Subcutaneous adipose tissue (tissue), 4 donors: ENCODE results near the gene LPCAT2. TPM values are rescaled to one million over a fixed set of nuclear protein-coding genes. Genes with fewer than 3 reads are reported as not detected.

Experiments
- total RNA-seq, 4 donors: library from RNA; depleted of rRNA; stranded (reverse); fragments of >200 nt; gene quantifications; one replicate each; pipeline ENCODE4 v1.1.0, GENCODE V29; 2016
- TF ChIP-seq, protein P1 (sequence below): fragments of 450-650 bp; IDR thresholded peaks from one replicate; pipeline ENCODE4 v1.5.1; 2016; ENCODE audit warnings: low read depth, mild to moderate bottlenecking, control low read depth, antibody characterized with exemption, moderate library complexity

LPCAT2 gene
- total RNA-seq, 4 donors from 2014 or later = 14.1 to 37.1 (median 18.5) TPM

DNA sequence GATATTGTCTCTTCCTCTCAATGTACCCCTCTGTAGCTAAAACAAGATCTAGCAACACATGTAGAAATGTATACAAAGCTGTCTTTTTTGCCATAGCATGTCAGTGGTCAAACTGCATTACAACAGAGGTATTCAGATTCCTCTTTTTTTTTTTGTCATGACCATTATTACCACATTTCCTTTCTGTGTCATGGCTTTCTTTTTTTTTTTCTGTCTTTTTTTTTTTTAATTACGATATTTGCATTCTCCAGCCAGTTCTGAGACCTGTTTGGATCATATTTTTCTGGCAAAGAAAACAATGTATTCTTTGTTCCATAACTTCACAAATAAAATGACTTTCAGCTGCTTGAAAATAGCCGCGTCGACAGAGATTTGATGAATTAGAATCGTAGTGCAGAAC lies 30.2 kb downstream of the LPCAT2 start:
- TF ChIP-seq, protein P1, sequence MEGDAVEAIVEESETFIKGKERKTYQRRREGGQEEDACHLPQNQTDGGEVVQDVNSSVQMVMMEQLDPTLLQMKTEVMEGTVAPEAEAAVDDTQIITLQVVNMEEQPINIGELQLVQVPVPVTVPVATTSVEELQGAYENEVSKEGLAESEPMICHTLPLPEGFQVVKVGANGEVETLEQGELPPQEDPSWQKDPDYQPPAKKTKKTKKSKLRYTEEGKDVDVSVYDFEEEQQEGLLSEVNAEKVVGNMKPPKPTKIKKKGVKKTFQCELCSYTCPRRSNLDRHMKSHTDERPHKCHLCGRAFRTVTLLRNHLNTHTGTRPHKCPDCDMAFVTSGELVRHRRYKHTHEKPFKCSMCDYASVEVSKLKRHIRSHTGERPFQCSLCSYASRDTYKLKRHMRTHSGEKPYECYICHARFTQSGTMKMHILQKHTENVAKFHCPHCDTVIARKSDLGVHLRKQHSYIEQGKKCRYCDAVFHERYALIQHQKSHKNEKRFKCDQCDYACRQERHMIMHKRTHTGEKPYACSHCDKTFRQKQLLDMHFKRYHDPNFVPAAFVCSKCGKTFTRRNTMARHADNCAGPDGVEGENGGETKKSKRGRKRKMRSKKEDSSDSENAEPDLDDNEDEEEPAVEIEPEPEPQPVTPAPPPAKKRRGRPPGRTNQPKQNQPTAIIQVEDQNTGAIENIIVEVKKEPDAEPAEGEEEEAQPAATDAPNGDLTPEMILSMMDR = no peak

DNA sequence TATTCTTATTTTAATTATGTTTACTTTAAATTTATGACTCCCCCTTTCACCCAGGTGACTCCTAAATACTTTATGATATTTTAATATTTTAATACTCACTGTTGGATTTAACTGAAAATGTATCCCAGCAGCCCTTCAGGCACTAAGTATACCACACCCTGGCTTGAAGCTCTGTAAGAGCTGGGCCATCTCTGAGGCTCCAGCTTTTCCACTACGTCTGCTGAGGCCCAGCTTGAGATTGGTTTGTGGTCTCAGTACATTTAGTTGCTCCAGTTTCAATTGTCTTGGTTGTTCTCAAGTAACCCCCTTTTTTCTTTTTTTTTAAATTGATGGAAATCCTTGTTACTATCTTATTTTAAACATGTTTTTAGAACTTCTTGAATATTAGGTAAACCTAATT lies 30.6 kb downstream of the LPCAT2 start:
- TF ChIP-seq, protein P1 = no peak

DNA sequence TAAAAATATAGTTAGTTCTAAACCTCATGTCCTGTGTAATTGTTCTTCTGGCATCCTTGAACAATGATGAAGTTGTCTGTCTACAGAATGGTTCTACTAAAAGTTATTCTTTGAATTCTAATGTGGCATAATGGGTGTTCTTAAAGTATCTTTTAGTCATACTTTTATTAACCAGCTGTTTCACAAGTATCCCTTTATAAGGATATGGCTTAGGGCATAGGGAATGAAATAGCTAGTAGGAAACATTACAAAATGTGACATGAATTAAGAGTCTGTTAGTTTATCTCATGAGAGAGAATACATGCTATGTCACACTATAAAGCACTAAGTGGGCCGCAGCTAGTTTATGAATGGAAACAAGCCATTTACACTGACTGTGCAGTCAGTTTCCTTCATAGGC lies 31.3 kb downstream of the LPCAT2 start:
- TF ChIP-seq, protein P1 = no peak

DNA sequence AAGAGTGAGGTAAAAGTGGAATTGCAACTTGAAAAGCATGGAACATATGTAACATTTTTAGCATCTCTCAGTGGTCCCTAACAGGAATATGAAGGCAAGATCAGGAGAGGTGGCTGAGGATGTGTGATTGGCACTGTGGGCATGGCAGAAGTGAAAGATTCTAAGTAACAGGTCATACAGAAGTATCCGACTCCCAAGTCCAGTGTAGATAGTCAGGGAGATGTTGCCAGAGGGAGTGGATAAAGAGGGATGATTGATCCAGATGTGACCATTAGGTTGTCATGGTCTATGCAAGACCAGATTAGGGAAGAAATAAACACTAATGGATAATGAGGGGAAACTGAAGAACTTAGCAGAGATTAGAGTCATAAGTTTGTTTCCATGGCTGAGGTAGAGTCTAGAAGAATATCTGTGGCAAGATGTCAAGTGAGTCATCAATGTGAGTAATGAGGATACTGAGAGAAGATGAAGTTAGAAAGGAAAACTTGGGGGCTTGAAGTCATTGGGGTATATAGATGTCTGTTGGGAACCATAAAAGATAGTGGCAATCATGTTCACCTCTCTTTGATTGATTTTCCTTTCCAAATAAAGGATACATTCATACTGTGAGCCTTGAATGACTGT lies 33.7 kb downstream of the LPCAT2 start:
- TF ChIP-seq, protein P1 = no peak

DNA sequence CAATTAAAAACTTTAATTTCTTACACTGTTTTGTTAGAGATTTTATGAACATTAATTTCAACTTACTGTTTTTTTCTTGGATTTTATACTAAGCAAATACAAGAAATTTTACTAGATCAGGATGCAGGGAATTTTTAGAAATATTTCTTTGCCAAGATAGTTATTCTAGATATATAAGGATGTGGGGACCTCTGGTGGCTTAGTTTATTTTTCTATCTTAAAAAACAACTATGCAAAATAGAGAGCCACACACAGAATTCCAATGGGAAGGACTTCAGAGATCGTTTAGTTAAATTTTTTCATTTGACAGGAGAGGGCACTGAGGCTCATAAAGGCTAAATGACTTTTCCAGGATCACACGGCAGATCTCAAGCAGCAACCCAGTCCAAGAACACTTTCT lies 34.6 kb downstream of the LPCAT2 start:
- TF ChIP-seq, protein P1 = no peak

DNA sequence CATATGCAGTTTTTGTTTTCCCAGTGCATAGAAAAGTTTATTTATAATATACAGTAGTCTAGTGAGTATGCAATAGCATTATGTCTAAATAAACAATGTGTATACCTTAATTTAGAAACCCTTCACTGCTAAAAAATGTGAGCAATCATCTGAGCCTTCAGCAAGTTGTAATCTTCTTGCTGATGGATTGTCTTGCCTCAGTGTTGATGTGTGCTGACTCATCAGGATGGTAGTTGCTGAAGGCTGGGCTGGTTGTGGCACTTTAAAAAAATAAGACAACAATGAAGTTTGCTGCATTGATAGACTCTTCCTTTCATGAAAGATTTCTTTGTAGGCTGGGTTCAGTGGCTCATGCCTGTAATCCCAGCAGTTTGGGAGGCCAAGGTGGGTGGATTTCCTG lies 43.7 kb downstream of the LPCAT2 start:
- TF ChIP-seq, protein P1 = no peak

DNA sequence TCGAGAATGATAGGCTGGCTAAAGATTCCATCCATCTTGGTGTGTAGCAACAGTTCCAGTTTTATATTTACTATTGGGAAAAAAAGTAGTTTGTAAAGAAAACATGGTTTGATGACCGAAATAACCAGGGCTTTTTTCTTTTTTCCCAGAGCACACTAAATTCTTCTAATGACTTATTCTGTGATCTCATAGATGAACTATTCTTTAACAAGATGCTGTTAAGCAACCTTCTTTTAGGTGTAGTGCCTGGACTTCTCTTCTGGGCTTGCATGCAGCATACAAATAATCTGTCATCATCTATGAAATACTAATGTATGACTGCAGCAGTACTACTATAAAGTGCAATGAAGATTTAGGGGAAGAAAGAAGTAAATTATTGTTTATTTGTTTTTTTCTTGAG lies 46.6 kb downstream of the LPCAT2 start:
- TF ChIP-seq, protein P1 = no peak
